Kasumi-1 (cell line): Measurements from ENCODE around the gene SIGLEC7.
A peak's percentile ranks its signal among the peaks of the same experiment; 100 is the strongest.

Source experiments
- DNase-seq, 2 experiments: peaks; one replicate each; lab custom pipeline; 2025; lab: John Stamatoyannopoulos, UW

SIGLEC7 gene

GRCh38 chr19:51116736-51117286 is 25.3 kb upstream of the SIGLEC7 start:
- DNase-seq = no peak

- DNase-seq = no peak
Measured at GRCh38 chr19:51119101-51119500, 23.0 kb upstream of the SIGLEC7 start.

- DNase-seq = no peak
Measured at GRCh38 chr19:51119611-51120010, 22.5 kb upstream of the SIGLEC7 start.

GRCh38 chr19:51120160-51120559 is 21.9 kb upstream of the SIGLEC7 start:
- DNase-seq = no peak

GRCh38 chr19:51121257-51121656 is 20.8 kb upstream of the SIGLEC7 start:
- peak; percentile 57 to 63 for DNase-seq

GRCh38 chr19:51122112-51122981 is 19.8 kb upstream of the SIGLEC7 start:
- no peak for DNase-seq

- peak; percentile 27 to 51 for DNase-seq
Measured at GRCh38 chr19:51123381-51123800, 18.7 kb upstream of the SIGLEC7 start.

- DNase-seq = peak in 1 of 2 experiments; percentile 25
Measured at GRCh38 chr19:51123802-51124201, 18.3 kb upstream of the SIGLEC7 start.

- DNase-seq = no peak
Measured at GRCh38 chr19:51124216-51124615, 17.9 kb upstream of the SIGLEC7 start.

- no peak for DNase-seq
Measured at GRCh38 chr19:51124729-51125128, 17.4 kb upstream of the SIGLEC7 start, which contains the start of gene SIGLEC9. Gene SIGLEC9 (plus strand): TSS chr19:51124906. CDS start chr19:51124975, 69 bp downstream.

- no peak for DNase-seq
Measured at GRCh38 chr19:51125421-51126075, 16.6 kb upstream of the SIGLEC7 start.

GRCh38 chr19:51127032-51127431 is 15.1 kb upstream of the SIGLEC7 start:
- no peak for DNase-seq

GRCh38 chr19:51127755-51128154 is 14.3 kb upstream of the SIGLEC7 start:
- DNase-seq = peak; percentile 95 to 96

GRCh38 chr19:51128227-51128626 is 13.9 kb upstream of the SIGLEC7 start:
- DNase-seq = no peak

- no peak for DNase-seq
Measured at GRCh38 chr19:51129716-51130115, 12.4 kb upstream of the SIGLEC7 start.

GRCh38 chr19:51131780-51132680 is 10.1 kb upstream of the SIGLEC7 start:
- DNase-seq = peak; percentile 70 to 73

- no peak for DNase-seq
Measured at GRCh38 chr19:51135004-51135403, 7.1 kb upstream of the SIGLEC7 start.

- DNase-seq = no peak
Measured at GRCh38 chr19:51135986-51136762, 5.9 kb upstream of the SIGLEC7 start.

GRCh38 chr19:51136851-51137551 is 5.1 kb upstream of the SIGLEC7 start:
- peak; percentile 90 to 91 for DNase-seq

- no peak for DNase-seq
Measured at GRCh38 chr19:51137792-51138425, 4.2 kb upstream of the SIGLEC7 start.
